NCI-H187 (cell line): ENCODE measurements around the gene NEURL4.
"Not testable (repeated sequence)": the region's sequence is repeated elsewhere in the genome, so short reads cannot be mapped to it uniquely, and the experiment has no call there.

Experiments
- DNase-seq, 2 experiments: peaks; one replicate each; lab custom pipeline; 2025; lab: John Stamatoyannopoulos, UW

Gene NEURL4

DNA sequence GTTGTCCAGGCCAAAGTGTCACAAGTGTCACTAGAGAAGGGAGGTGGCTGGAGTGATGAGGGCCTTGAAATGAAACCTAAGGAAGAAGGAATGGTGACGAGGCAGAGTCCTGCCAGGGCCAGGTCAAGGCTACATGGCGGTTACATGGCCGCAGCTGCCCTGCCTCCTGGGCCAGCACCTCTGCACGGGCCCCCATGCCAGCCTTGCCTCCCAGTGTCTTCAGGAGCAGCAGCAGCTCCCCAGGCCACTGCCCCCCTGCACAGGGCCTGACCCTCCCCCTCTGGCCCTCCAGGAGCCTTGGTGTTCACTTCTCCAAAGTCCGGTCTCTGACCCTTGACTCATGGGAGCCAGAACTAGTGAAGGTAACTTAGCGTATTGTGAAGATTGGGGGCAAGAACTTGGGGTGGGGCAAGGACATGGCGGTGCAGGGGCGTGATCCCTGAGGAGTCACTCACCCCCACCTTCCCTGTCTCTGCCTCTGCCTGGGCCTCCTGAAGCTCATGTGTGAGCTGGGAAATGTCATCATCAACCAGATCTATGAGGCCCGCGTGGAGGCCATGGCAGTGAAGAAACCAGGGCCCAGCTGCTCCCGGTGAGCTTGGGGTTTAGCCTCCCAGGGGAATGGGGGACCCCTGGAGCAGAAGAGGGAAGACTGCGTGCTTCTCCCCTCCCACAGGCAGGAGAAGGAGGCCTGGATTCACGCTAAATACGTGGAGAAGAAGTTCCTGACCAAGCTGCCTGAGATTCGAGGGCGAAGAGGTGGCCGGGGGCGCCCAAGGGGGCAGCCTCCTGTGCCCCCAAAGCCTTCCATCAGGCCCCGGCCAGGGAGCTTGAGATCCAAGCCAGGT, 18.7 kb upstream of the NEURL4 start:
- no peak for DNase-seq

GRCh38 chr17:7346761-7347614, 17.9 kb upstream of the NEURL4 start:
- DNase-seq, result no peak

- DNase-seq, result no peak
These were observed 14.1 kb upstream of the NEURL4 start for GRCh38 chr17:7343250-7343649.

- DNase-seq, result no peak
These were observed 12.7 kb upstream of the NEURL4 start for GRCh38 chr17:7341842-7342241.

- no peak for DNase-seq
These were observed 11.0 kb upstream of the NEURL4 start for GRCh38 chr17:7340179-7340578.

GRCh38 chr17:7337600-7337999, 8.5 kb upstream of the NEURL4 start:
- not testable (repeated sequence) for DNase-seq

- DNase-seq, result no peak
These were observed 7.4 kb upstream of the NEURL4 start, which contains the start of gene ACAP1 for GRCh38 chr17:7336240-7337175. Gene ACAP1 (plus strand): TSS chr17:7336529. CDS start chr17:7336735, 206 bp downstream.

GRCh38 chr17:7335765-7336164, 6.6 kb upstream of the NEURL4 start:
- DNase-seq, result not testable (repeated sequence)

- no peak for DNase-seq
These were observed 5.9 kb upstream of the NEURL4 start for GRCh38 chr17:7334938-7335538.

GRCh38 chr17:7332600-7333069, 3.5 kb upstream of the NEURL4 start:
- not testable (repeated sequence) for DNase-seq

GRCh38 chr17:7332111-7332510, 3.0 kb upstream of the NEURL4 start:
- no peak for DNase-seq

GRCh38 chr17:7330638-7331015, 1.5 kb upstream of the NEURL4 start:
- no peak for DNase-seq

GRCh38 chr17:7329997-7330637, 982 bp upstream of the NEURL4 start:
- peak; percentile 51 to 59 for DNase-seq

DNA sequence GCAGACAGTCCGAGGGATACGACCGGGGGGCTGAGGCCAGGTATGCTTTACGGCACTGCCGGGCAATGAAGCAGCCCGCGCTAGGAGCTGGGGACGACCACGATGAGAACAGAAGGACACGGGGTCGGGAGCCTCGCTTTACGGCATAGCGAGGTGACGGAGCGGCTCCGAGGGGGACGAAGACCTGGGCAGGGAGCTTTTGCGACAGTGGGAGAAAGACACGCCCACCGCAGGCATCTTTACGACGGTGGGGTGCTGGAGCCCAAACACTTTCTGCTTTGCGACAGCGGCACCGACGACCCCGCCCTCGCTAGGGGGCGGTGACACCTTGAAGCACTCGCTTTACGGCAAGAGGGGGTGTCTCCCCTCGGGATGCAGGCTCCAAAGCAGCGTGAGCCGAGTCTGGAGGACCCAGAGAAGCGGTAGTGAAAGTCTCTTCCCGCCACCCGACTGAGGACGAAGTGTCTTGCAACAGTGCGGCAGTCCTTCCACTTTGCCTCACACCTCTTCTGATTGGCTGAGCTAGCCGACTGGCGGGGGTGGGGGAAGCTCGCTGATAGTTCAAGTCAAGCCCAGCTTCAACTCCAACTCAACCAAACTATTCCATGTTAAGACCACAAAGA, 350 bp upstream of the NEURL4 start:
- DNase-seq, result peak; percentile 75 to 98

DNA sequence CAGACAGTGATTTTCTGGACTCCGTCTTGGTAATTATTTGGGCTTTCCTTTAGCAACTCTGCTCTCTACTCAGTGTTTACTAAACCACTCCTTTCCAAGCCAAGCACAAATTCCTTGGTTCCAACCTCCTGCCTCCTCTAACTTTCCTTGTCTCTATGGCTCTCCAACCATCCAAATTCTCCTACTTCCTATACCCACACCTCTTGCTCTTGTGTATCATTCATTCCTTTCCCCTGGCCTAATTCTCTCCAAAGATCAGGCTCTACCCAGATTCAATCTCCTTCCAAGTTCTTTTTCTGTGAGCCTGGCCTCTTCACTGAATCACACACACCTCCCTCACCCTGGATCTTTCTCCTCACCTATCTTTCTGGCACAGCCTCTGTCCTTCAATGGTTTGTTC, 1.1 kb downstream of the NEURL4 start:
- DNase-seq, result no peak

- no peak for DNase-seq
These were observed 1.6 kb downstream of the NEURL4 start for GRCh38 chr17:7327501-7327900.

GRCh38 chr17:7327056-7327455, 2.1 kb downstream of the NEURL4 start:
- no peak for DNase-seq

GRCh38 chr17:7326186-7326585, 2.9 kb downstream of the NEURL4 start:
- no peak for DNase-seq

- DNase-seq, result no peak
These were observed 4.1 kb downstream of the NEURL4 start for GRCh38 chr17:7325031-7325528.

DNA sequence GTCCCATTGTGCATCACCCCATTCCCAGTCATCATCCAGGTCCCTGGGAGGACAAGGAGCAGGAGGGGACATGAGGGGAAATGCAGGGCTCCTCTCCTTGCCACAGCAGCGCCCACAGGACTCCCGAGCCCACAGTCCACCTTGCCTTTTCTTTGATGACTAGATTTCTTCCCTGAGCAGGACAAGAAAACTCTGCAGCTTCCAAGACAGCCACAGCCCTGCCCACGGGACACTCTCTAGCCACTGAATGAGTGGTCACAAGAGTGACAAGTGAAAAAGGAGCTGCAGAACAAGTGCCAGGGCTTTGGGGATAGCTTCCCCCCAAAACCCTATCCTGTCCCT, 4.7 kb downstream of the NEURL4 start:
- no peak for DNase-seq
